DOHH2 (cell line): ENCODE results near the gene SCNN1B.

Experiments
- EZH2phosphoT487 ChIP-seq: fragments of 200-600 bp; sonication (generic); IDR thresholded peaks from 2 replicates; pipeline ENCODE4 v1.6.1; 2017; ENCODE audit warnings: borderline replicate concordance, mild to moderate bottlenecking, antibody characterized with exemption, low read length, moderate library complexity, mixed read lengths
- TF ChIP-seq, protein P1 (sequence below): fragments of 200-600 bp; sonication (generic); IDR thresholded peaks from one replicate; pipeline ENCODE4 v1.5.1; 2014; ENCODE audit warnings: antibody characterized with exemption, mild to moderate bottlenecking, low read depth, low read length; ENCODE audit not compliant: poor library complexity, severe bottlenecking

- TF ChIP-seq, protein P1, sequence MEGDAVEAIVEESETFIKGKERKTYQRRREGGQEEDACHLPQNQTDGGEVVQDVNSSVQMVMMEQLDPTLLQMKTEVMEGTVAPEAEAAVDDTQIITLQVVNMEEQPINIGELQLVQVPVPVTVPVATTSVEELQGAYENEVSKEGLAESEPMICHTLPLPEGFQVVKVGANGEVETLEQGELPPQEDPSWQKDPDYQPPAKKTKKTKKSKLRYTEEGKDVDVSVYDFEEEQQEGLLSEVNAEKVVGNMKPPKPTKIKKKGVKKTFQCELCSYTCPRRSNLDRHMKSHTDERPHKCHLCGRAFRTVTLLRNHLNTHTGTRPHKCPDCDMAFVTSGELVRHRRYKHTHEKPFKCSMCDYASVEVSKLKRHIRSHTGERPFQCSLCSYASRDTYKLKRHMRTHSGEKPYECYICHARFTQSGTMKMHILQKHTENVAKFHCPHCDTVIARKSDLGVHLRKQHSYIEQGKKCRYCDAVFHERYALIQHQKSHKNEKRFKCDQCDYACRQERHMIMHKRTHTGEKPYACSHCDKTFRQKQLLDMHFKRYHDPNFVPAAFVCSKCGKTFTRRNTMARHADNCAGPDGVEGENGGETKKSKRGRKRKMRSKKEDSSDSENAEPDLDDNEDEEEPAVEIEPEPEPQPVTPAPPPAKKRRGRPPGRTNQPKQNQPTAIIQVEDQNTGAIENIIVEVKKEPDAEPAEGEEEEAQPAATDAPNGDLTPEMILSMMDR: no peak
- no peak for TF ChIP-seq EZH2phosphoT487
These were observed 32.4 kb downstream of the SCNN1B start for GRCh38 chr16:23334457-23334853.
